IPS-11a (cell line): ENCODE data around the gene ALPK1.

Experiments used
- H3K4me3 ChIP-seq: one replicate; pipeline ENCODE4 v1.5.1; 2013; ENCODE audit warnings: low read depth, low read length, control low read depth

The ALPK1 gene

GRCh38 chr4:112327965-112328733 is 31.0 kb downstream of the ALPK1 start:
- H3K4me3 ChIP-seq = no peak overlapping the region

GRCh38 chr4:112328734-112329130 is 31.6 kb downstream of the ALPK1 start:
- no peak overlapping the region for H3K4me3 ChIP-seq

- H3K4me3 ChIP-seq = no peak overlapping the region
Measured at GRCh38 chr4:112329672-112330375, 32.7 kb downstream of the ALPK1 start.

- H3K4me3 ChIP-seq = no peak overlapping the region
Measured at GRCh38 chr4:112330921-112331320, 33.8 kb downstream of the ALPK1 start.

GRCh38 chr4:112332398-112332797 is 35.2 kb downstream of the ALPK1 start:
- no peak overlapping the region for H3K4me3 ChIP-seq

- H3K4me3 ChIP-seq = no peak overlapping the region
Measured at GRCh38 chr4:112340023-112340422, 42.9 kb downstream of the ALPK1 start.

- H3K4me3 ChIP-seq = no peak overlapping the region
Measured at GRCh38 chr4:112341033-112341432, 43.9 kb downstream of the ALPK1 start.

GRCh38 chr4:112343330-112344080 is 46.3 kb downstream of the ALPK1 start:
- no peak overlapping the region for H3K4me3 ChIP-seq

- H3K4me3 ChIP-seq = no peak overlapping the region
Measured at GRCh38 chr4:112348488-112349158, 51.5 kb downstream of the ALPK1 start.

GRCh38 chr4:112352736-112353135 is 55.6 kb downstream of the ALPK1 start:
- H3K4me3 ChIP-seq = no peak overlapping the region

GRCh38 chr4:112355662-112356061 is 58.5 kb downstream of the ALPK1 start:
- no peak overlapping the region for H3K4me3 ChIP-seq

GRCh38 chr4:112357453-112357852 is 60.3 kb downstream of the ALPK1 start:
- no peak overlapping the region for H3K4me3 ChIP-seq

- H3K4me3 ChIP-seq = no peak overlapping the region
Measured at GRCh38 chr4:112357897-112358296, 60.7 kb downstream of the ALPK1 start.

- no peak overlapping the region for H3K4me3 ChIP-seq
Measured at GRCh38 chr4:112358415-112358814, 61.2 kb downstream of the ALPK1 start.

- no peak overlapping the region for H3K4me3 ChIP-seq
Measured at GRCh38 chr4:112358952-112359749, 62.0 kb downstream of the ALPK1 start.

- no peak overlapping the region for H3K4me3 ChIP-seq
Measured at GRCh38 chr4:112361181-112361791, 64.1 kb downstream of the ALPK1 start.

GRCh38 chr4:112370466-112370865 is 73.3 kb downstream of the ALPK1 start:
- H3K4me3 ChIP-seq = no peak overlapping the region

GRCh38 chr4:112371361-112371760 is 74.2 kb downstream of the ALPK1 start:
- no peak overlapping the region for H3K4me3 ChIP-seq

GRCh38 chr4:112374850-112375249 is 77.7 kb downstream of the ALPK1 start:
- no peak overlapping the region for H3K4me3 ChIP-seq

GRCh38 chr4:112377171-112377570 is 80.0 kb downstream of the ALPK1 start:
- no peak overlapping the region for H3K4me3 ChIP-seq
